Activated CD4-positive, alpha-beta T cell treated with anti-CD3 and anti-CD28 coated beads, Interleukin-10, Interleukin-2, amounts not matched to agents 100 ng/mL and 50 ng/mL, durations not matched to agents 16 hours and 8 hours (primary cell): ENCODE data around the gene ITPRID1.

Experiments
- DNase-seq: peaks from one replicate; pipeline ENCODE4 v3.0.0-alpha.2; 2020

The ITPRID1 gene

GRCh38 chr7:31642681-31643115 lies 128.8 kb downstream of the ITPRID1 start:
- DNase-seq: no peak

- DNase-seq: no peak
These were observed 133.1 kb downstream of the ITPRID1 start for GRCh38 chr7:31646942-31647341.

DNA sequence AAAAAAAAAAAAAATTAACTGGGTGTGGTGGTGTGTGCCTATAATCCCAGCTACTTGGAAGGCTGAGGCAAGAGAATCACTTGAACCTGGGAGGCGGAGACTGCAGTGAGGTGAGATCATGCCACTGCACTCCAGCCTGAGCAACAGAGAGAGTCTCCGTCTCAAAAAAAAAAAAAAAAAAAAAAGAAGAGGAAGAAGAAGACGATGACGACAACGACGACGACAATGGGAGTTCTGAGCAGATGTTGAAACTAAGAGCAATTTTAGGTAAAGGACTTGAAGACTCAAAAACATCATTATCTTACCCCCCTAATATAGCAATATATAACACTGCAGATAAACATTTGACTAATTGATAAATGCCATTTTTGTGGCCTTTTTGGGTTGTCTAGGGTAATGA lies 133.6 kb downstream of the ITPRID1 start:
- DNase-seq: no peak

- DNase-seq: no peak
These were observed 134.4 kb downstream of the ITPRID1 start for GRCh38 chr7:31648288-31648687.

- no peak for DNase-seq
These were observed 135.0 kb downstream of the ITPRID1 start for GRCh38 chr7:31648880-31649279.

DNA sequence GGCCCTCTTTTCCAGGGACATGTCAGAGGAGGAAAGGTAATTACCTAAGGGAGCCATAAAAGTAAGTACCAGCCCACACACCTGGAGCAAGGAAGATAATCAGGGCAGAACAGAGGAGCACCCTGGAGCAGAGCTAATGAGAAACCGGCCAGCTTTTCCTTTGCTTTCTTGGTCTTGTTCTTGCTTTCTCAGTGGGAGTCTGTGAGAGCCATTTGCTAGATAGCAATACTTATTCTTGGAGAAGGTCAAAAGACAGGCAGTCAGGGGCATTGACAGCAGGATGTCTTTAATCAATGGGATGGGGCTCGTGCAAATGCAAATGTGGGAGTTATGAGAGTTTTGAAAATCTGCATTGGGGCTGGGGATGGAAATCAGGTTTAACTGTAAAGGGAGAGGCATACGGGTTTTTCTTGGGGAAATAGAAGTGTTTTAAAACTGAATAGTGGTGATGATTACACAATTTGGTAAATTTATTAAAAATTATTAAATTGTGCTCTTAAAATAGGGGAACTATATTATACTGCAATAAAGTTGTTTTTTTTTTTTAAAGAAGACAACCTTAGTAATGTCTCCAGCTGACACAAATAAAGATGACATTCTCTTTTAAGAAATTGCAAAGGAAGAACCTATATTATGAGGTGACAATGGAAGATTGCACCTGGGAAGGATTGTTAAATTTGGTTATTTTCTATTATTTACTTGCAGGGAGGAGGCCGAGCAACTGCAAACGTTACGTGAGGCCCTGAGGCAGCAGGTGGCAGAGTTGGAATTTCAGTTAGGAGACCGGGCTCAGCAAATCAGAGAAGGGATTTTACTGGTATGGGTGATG lies 137.6 kb downstream of the ITPRID1 start:
- no peak for DNase-seq

DNA sequence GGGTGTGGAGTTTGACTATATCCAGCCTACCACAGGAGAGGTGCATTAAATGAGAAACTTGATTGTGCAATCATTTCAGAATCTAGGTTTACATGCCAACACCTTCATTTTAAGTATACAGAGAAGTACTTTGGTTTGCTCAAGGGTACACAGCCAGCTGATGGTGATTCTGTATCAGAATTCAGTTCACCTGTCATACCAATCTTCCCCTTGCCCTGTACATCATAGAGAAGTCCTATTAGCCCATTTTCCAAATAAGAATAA lies 138.1 kb downstream of the ITPRID1 start:
- no peak for DNase-seq

DNA sequence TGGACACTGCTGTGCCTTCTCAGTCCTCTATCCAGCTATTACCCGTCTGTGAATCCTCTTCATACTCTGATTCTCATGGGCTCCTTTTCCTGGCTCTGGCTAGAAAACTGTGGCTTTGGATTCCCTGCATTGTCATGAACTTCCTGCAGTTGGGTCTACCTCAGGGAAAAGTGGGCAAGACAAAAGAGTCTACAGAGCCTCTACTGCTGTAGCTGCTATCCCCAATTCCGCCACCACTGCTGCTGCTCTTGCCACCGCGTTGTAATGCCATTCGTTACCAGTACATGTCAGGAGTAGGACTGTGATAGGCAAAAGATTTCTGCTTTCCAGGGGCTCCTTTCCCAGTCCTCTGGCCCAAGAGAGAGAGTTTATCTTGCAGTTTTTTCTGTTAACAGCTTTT lies 149.2 kb downstream of the ITPRID1 start:
- no peak for DNase-seq

GRCh38 chr7:31664890-31665289 lies 151.0 kb downstream of the ITPRID1 start:
- DNase-seq: no peak

GRCh38 chr7:31665546-31665945 lies 151.7 kb downstream of the ITPRID1 start:
- no peak for DNase-seq

- DNase-seq: no peak
These were observed 155.6 kb downstream of the ITPRID1 start for GRCh38 chr7:31669461-31669860.

GRCh38 chr7:31679574-31680305 lies 165.8 kb downstream of the ITPRID1 start:
- DNase-seq: no peak

GRCh38 chr7:31683445-31684225 lies 169.7 kb downstream of the ITPRID1 start:
- no peak for DNase-seq

DNA sequence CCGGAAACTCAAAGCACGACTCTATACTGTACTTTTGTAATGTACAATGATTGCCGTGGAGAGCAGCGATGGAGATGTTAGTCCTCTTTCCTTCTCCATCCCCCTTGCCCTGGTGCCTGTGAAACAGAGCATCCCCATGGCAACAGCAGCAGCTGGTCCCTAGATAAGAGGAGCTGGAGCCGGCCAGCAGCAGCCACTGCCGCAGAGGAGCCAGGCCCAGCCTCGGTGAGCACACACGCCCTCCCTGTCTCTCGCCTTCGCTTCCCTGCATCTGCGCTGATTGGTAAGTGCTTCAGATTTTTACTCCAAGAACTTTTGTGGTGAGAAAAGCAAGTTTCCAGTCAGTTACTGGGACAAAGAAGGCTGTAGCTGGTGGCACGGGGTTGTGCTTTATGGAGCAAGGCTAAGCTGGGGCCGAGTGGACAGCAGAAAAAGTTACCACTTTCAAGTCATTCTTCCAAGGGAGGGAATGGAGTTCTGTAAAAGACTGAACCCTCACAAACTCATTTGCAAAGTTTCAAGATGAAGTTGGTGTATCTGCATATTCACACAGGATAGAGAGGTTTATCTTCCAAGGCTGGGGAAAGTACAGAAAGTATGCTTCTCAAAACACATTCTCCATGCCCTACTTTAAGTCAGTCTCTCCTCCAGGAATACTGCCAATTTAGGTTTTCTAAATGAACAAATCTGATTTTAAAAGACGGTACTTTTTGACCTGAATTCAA lies 173.3 kb downstream of the ITPRID1 start, which contains the start of gene PPP1R17:
TSS of gene PPP1R17 (plus strand) at position 192 of the 725 bp plus-strand sequence. CDS start 5,227 bp downstream, outside the sequence.
- no peak for DNase-seq

DNA sequence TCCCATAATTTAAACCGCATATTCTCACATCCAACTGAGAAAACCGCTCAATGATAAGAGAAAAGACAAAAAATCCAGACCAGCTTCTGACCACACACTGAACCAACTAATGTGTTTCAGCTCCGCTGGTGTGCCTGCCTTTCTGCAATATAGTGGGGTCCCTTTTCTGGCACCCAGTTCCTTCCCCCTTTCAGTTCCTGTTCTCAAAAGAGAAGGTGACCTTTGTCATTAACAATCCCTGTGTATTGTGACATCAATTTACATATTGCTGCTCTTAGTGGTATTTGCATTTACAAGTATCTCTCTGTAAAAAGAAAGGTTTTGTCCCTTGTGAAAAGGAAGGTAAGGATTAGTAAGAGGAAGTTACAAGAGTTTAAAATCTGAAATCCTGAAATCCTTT lies 174.5 kb downstream of the ITPRID1 start:
- no peak for DNase-seq

DNA sequence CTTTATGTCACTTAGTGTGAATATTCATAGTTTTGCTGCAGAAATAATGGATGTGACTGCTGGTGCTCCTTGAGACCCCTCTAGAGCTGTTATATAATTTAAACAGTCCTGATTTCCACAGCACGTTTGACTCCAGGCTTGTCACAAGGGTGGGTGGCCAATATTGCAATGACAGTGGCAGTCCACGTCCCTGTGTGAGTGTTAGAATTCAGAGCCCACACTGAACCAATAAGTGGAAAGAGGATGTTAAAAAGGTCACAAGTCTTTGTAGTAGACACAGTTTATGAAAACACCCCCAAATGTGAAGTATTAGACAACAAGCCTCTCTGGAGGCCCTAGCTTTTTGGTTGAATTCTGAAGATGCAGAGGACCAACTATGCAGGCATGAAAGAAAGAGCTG lies 175.1 kb downstream of the ITPRID1 start:
- DNase-seq: no peak

- no peak for DNase-seq
These were observed 177.0 kb downstream of the ITPRID1 start for GRCh38 chr7:31690935-31691334.

DNA sequence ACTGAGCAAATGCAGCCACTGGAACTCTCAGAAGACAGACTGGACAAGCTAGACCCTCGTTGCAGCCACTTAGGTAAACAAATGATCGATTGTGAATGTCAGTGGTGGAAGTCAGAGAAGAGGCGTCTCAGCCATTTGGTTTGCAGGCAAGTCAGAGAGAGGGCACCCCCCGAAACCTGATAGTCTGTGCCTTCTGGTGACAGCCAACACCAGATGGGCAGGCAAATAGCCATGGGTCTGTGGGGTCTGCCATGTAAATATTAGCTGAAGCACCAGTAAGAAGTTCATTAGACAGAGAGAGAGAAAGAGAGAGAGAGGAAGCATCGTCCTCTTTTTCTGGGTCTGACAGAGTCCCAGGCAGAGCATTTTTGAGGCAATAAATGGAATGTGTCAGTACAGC lies 178.6 kb downstream of the ITPRID1 start:
- no peak for DNase-seq

- no peak for DNase-seq
These were observed 179.0 kb downstream of the ITPRID1 start for GRCh38 chr7:31692871-31693270.

- DNase-seq: no peak
These were observed 182.1 kb downstream of the ITPRID1 start for GRCh38 chr7:31695859-31696614.

DNA sequence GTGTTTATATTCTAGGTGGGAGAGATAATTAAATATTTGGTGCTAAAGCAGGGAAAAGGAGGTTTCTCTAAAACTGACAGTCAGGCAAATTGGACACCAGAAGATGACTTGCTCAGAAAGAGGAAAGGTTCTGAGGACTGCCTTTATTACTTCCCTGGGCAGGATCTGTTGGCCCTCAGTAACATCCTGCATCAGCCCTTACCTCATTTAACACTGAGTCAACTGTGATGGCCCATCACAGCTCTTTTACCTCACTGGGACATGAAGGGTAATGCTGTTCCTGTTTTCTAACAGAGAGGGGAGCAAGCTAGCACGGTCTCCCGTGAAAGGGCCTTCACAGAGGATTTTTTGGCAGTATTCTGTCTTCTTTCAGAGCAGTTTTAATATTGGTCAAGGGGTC lies 185.2 kb downstream of the ITPRID1 start:
- DNase-seq: no peak

DNA sequence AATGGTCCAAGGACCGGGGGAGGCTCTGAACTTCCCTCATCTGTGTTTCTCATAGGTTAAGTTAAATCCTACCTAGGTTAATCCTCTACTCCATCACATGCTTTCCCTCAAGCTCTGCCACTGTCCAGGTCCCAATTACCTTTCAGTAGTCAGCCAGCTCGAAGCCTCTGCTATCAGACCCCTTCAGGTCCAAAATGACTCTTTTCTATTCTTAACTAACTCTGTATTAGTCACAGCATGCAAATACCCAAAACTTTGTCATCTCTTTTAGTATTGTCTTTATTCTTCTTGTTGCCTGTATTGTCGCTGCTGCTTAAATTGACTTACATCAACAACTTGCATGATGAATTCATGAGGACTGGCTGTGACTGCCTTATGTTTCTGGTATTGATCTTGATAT lies 188.5 kb downstream of the ITPRID1 start:
- DNase-seq: no peak
